ENCODE measurements around the gene MAG.

MAG gene, protein sequence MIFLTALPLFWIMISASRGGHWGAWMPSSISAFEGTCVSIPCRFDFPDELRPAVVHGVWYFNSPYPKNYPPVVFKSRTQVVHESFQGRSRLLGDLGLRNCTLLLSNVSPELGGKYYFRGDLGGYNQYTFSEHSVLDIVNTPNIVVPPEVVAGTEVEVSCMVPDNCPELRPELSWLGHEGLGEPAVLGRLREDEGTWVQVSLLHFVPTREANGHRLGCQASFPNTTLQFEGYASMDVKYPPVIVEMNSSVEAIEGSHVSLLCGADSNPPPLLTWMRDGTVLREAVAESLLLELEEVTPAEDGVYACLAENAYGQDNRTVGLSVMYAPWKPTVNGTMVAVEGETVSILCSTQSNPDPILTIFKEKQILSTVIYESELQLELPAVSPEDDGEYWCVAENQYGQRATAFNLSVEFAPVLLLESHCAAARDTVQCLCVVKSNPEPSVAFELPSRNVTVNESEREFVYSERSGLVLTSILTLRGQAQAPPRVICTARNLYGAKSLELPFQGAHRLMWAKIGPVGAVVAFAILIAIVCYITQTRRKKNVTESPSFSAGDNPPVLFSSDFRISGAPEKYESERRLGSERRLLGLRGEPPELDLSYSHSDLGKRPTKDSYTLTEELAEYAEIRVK

DNA sequence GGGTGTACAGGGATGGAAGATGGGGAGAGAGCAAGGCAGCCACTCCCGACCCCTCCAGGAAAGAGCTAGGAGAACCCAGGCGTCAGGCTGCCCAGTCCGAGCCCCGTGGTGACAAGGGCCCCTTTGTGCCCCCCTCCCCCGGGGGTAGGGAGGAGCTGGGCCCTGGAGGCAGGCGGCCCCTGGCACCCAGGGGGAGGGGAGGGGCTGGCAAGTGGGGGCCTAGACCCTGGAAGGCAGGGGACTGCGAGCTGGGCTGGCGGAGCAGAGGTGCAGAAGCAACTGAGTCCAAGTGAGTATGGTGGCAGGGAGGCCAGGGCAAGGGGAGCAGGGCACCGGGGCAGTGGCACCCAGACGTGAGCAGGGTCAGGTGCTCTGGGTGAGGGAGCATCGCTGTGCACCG, at the start of gene MAG:
Gene MAG (plus strand): TSS at position 246 of the 400 bp plus-strand sequence. CDS start 3,248 bp downstream, outside the sequence.
- no peak for DNase-seq

DNA sequence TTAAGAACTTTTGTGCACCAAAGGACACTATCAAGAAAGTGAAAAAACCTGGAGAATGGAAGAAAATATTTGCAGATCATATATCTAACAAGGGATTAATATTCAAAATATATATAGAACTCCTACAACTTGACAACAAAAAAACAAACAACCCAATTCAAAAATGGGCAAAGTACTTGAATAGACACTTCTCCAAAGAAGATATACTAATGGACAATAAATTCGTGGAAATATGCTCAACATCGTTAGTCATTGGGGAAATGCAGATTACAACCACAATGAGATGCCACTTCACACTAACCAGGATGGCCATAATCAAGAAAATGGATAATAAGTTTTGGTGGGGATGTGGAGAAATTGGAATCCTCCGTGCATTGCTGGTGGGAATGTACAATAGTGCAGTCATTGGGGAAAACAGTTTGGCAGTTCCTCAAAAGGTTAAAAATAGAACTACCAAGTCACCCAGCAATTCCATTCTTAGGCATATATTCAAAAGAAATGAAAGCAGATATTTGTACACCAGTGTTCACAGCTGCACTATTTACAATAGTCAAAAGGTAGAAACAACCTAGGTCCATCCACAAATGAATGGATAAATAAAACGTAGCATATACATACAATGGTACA, 45.4 kb upstream of the MAG start:
- DNase-seq, result no peak

DNA sequence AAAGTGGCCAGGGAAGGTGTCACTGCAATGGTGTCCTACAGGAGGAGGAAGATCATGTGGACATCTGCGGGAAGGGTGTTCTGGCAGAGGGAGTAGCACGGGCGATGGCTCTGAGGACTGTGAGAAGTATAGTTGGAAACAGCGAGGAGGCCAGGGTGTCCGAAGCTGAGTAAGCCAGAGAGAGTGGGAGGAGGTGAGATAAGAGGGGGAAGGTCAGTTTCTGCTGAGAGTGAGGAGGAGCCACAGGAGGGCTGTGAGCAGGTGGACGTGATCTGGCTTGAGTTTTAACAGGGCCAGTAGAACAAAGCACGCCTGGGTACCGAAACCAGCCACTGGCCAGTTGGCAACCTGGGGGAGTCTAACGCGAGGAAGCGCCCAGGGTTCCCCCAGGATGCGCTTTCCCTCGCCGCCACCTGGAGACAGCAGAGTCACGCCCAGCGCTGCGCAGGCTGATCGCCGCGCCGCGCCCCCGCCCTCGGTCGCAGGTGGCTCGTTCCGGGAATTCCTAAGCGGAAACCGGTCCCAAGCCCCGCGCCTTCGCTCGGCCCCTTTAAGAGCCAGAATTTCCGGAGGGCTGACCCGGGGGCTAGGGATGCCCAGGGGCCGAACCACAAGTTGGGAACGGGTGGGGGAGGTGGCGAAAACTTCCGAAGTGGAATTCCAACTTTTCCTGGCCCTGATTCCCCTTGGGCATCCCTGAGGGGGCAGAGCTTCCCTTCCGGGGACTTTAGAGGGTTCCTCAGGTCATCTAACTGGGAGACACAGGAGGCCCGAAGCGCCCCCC, 44.2 kb upstream of the MAG start:
- DNase-seq, result peak; percentile 63

DNA sequence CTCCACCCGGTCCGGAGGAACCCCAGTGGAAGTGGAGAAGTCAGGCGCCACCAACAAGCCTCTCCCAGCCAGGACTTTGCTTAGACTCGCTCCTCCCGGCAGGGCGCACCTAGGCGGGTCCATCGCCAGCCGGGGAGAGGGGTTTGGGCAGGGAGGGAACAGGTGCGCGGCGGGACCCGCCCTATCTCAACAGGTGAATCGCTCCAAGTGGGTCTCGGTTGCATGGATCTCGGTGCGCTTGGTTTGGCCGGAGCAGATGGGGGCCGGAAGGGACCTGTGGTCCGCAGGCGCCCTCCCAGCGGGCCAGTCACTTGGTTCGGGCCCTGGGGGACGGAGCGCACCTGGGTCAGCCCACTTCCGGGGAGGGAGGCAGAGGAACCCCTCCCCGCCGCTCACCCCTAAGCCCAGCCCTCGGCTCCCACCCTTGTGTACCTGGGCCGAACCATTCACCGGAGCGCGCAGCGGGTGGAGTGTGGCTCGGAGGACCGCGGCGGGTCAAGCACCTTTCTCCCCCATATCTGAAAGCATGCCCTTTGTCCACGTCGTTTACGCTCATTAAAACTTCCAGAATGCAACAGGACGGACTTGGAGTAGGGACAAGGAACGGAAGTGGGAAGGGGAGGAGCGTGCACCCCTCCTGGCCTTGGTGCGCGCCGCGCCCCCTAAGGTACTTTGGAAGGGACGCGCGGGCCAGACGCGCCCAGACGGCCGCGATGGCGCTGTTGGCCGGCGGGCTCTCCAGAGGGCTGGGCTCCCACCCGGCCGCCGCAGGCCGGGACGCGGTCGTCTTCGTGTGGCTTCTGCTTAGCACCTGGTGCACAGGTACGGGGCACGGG, 43.4 kb upstream of the MAG start, which contains the start of gene LSR:
Gene LSR (plus strand): TSS at position 693 of the 836 bp plus-strand sequence. CDS start 21 bp downstream, at position 714.
- DNase-seq, result peak; percentile 91

DNA sequence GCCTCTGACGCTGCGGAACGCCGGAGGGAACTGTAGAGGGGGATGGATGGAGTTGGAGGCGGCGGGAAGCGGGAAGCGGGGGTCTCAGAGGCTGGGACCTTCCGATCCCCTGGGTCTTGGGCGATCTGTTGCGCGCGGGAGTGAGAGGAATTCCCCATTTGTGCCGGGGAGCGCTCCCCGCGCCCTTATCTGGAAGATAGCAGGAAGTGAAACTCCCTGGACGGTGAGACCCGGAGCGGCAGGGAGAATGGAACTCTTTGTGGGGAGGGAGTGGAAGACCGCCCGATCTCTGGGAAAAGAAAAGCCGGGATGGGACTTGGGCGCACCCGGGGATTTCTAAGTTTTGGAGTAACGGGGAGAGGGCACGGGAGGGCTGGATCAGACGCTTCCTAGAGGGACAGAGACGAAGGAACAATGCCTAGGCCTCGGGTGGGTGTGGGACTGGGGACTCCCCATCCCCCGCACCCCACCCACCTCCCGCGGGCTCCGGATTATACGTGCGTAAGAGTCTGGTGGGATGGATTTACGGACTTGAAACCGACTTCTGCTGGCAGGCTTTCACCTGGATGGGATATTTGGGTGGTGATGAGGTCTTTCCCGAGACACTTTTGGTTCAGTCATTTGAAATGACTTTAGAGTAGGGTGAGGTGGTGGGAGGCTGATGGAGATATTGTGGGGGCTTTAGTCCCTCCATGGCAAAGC, 42.7 kb upstream of the MAG start:
- DNase-seq, result no peak

DNA sequence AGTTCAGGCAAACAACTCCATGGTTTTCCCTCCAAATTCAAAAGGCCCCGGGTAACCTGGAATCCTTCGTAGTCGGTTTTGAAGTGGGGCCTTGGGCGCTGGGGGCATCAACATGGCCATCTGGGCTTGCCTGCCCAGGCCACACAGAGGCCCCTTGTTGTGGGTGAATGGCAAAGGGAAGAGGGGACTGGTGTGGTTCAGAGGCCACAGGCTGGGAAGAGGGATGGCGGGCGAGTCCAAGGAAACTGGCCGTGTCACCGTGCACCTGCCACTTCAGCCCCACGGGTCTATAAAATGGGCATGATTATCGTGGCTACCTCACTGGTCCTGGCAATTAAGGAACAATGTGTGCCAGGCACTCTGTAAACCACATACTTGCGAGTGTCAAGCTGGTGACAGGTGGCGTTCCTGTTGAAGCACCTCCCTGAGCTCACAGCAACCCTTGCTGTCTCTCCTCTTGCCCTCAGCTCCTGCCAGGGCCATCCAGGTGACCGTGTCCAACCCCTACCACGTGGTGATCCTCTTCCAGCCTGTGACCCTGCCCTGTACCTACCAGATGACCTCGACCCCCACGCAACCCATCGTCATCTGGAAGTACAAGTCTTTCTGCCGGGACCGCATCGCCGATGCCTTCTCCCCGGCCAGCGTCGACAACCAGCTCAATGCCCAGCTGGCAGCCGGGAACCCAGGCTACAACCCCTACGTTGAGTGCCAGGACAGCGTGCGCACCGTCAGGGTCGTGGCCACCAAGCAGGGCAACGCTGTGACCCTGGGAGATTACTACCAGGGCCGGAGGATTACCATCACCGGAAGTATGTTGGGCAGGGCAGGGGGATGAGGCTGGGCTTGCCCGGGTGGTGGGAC, 41.9 kb upstream of the MAG start:
- no peak for DNase-seq

DNA sequence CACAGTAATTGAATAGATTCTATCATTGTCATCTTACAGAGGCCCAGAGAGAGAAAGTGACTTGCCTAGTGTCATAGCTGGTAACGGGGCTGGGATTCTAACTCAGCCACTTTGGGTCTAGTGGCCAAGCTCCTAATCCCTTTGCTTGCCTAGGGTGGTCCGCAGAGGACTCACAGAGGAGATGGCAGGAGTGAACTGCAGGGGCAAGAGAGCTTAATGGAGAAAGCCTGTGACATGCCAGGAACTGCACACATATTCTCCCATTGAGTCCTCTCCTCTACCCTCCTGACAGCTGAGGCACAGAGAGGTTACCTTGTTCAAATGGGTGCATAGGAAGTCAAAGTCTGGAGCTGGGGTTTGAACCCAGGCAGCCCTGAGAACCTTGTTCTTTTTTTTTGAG, 40.5 kb upstream of the MAG start:
- no peak for DNase-seq

DNA sequence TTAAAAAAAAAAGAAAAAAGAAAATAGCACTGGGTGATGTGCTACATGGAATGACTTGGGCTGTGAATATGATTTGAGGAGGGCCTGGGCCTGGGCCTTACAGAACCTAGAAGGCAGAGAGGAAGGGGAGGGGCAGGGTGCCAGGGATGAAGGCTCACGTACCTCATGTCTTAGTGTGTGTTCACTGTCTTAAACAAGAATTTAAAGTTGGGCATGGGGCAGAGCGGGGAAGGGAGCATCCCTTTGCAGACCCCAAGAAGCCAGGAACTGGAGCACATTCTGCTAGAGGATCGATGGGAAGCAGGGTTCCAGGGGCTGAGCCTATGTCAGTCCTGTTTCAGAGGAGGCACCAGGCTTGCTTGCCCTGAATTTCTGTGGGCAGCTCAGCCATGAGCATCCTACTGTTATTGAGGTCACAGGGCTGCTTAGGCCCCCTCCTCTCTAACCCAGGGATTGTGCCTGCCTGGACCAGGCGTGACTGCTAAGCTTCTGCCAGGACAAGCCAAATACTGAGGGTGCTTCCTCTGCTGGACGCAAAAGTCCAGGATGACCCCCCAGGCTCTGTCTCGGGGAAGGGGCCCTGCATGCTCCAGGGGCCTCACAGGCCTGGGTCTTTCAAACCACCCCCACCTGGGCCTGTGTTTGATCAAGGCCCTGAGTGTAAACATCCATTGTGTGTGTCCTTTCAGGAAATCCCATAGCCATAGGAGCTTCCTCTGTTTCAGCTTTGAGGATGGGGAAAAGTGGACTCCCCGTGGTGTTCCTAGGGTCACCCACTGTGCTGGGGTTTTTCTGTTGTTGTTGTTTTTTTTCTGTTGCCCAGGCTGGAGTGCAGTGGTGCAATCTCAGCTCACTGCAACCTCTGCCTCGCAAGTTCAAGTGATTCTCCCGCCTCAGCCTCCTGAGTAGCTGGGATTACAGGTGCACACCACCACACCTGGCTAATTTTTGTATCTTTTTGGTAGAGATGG, 38.4 kb upstream of the MAG start:
- DNase-seq, result no peak

DNA sequence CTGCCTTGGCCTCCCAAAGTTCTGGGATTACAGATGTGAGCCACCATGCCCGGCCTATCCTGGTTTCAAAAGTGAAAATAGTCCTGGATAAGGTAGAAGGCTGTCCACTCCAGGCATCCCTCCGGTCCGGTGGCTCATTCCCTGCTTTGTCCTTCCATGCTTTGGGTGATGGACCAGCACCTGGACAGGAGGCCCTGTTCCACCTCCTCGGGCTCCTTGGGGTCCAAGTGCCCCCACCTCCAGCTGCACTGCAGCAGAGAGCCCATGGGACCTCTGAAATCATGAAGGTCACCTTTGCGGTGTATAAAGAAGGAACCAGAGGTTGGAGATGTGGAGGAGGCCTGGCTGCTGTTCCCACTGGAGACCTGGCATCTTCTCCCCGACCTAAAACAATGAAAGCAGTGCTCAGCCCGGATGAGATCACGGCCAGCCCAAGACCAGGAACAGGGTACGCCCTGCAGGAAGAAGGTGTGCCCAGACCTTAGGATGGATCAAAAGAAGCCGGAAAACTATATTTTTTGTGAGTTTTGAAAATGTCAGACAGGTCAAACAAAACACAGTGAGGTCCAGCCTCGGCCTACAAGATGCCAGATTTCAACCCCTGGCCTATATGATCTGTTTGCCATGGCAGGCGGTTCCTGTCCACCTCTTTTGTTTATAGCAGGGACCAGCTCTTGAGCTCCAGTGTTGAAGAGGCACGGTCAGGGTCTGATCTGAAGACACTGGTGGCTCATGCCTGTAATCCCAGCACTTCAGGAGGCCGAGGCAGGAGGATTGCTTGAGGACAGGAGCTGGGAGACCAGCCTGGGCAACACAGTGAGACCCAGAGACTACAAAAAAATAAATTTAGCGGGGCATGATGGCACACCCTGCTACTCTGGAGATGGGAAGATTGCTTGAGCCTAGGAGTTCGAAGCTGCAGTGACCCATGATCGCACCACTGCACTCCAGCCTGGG, 37.3 kb upstream of the MAG start:
- DNase-seq, result no peak

DNA sequence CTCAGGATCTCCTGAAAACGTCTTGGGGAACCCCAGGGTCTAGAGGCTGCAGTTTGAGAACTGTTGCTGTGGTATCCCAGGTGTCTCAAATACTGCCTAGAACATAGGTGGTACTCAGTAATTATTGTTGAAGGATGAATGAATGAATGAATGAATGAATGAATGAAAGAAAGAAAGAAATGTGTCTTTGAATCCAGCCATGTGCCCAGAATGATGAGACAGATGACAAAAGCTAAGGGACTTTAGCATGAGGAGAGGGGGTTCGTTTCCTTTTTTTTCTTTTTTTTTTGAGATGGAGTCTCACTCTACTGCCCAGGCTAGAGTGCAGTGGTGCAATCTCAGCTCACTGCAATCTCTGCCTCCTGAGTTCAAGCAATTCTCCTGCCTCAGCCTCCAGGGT, 35.4 kb upstream of the MAG start:
- DNase-seq, result no peak

DNA sequence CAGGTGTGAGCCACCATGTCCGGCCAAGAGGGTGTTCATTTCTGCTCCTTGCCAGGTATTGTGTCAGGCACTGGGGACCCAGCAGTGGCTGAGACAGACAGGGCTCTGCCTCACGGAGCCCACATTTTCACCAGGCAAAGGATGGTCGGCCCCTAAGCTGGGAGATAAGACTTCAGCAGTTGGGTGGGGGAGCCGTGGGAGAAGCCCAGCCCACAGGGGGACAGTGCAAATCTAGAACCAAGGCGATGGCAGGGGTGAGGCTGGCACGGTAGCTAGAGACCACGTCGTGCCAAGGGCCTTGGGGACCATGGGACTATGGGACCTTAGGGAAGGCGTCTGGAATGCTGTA, 34.9 kb upstream of the MAG start:
- no peak for DNase-seq

DNA sequence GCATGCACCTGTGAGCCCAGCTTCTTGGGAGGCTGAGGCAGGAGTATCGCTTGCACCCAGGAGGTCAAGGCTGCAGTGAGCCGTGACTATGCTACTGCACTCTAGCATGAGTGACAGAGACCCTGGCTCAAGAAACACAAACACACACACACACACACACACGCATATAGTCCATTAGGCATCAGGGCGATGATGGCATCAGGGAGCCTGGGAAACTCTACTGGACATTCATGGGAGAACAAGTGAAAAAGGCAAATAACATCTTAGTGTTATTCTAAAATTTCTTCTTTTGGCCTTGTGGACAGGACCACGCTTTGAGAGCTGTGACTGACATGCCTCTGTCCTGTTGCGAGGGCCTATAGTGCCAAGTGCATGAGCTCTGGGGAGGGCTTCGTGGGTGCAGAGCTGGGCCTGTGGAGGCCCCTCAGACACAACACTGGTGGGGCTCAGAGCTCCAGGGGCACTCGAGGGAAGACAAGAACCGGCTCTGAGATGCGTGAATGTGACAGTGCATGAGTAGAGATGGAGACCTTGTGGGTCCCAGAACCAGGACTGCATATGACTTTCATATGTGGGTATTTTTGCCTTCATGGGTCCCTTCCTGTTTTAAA, 31.2 kb upstream of the MAG start:
- DNase-seq, result no peak

DNA sequence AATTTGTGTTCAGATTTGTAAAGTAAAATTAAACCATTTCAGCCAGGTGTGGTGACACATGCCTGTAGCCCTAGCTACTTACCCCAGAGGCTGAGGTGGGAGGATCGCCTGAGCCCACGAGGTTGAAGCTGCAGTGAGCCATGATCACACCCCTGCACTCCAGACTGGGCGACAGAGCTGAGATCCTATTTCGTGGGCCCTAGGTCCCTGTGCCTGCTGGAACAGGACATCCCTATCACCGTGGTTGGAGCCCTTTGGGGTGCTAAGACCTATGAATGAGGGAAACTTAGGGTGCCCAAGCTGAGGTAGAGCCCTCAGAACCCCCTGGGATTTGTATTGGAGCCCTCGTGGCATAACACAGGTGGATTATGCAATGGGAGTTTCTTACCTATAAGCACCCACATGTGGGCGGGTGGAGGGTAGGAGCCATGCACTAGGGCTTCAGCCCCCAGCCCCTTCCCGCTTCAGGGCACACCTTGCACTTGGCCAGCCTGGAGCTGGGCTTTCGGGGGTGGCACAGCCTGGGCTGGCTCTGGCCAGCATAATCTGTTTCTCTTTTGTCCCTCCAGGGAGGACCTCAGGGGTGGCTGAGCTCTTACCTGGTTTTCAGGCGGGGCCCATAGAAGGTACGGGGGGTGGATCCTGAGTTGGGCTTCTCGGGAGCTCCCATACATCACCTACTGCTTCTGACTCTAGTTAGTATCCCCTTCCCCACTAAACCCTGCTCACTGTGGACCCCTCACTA, 30.4 kb upstream of the MAG start:
- DNase-seq, result no peak

DNA sequence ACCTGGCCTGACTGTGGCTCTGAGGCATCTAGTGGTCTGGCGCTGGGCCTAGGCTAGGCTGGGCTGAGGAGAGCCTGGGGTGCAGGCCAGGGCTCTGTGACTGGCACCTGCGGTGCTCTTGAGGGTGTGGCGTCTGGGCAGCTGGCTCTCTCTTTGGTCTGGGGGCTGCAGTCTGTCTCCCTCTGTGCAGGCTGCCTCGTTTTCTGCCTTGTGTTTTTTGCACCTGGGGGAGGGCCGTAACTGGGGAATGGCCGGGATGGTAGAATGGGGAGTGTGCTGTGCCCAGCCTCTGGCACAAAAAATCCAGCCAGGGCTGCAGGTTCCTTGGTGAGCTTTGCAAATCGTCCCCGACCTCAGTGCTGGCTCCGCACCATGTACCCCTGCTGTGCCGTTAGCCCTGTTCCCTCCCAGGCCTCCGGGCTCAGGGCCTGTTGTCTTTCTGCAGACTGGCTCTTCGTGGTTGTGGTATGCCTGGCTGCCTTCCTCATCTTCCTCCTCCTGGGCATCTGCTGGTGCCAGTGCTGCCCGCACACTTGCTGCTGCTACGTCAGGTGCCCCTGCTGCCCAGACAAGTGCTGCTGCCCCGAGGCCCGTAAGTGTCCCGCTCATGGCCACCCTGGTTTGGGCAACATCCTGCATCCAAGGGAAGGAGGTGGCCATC, 29.7 kb upstream of the MAG start:
- DNase-seq, result no peak

DNA sequence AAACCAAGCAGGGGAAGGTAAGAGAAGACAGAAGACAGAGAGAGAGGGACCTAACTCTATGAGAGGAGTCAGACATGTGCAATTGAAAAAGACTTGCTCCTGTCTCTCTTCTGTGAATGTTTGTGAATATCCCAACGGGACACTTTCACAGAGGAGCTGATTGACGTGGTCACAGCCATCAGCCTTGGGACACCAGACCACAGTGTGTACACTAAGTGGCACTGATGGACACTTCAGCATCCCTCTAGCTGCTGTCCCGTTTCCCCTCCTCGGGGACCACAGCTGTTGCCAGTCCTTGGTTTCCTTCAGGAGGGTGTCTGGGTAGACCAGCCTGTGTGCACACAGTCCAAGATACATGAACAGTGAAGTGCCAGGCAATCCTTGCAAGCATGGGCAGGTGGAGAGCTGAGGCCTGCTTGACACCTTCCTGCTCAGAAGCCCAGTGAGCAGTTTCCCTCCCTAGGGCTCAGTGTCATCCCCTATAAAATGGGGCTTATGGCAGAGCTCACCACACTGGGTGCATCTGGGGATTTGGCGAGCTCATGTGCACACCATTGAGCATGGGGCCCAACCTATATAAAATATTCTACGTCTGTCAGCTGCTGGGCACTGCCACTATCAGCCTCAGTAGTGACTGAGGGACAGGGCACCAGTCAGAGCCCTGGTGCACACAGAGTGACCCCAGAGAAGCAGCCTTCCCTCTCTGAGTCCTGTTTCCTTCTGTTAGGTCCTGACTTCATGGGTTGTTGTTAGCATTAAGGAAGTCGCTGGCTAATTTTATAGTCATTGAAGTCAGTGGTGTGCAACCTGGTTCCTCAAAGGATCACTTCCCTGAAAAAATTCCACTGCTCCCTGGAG, 27.5 kb upstream of the MAG start:
- no peak for DNase-seq

All from NCI-H187 treated with DMSO at 0.1 percent for 48 hours (cell line).